AG09319 (cell line): Measurements from ENCODE around the gene MCF2L.

Experiments
- DNase-seq: peaks from one replicate; pipeline ENCODE4 v3.0.0-alpha.2; 2010; ENCODE audit warnings: low read depth; ENCODE audit errors: extremely low read depth
- TF ChIP-seq, protein P1 (sequence below): IDR thresholded peaks from 2 replicates; pipeline ENCODE4 v1.5.1; 2011; ENCODE audit warnings: low read depth, mild to moderate bottlenecking, inconsistent platforms, low read length, moderate library complexity

Gene MCF2L

GRCh38 chr13:112951674-112952371 lies 17.2 kb upstream of the MCF2L start:
- DNase-seq = no peak

DNA sequence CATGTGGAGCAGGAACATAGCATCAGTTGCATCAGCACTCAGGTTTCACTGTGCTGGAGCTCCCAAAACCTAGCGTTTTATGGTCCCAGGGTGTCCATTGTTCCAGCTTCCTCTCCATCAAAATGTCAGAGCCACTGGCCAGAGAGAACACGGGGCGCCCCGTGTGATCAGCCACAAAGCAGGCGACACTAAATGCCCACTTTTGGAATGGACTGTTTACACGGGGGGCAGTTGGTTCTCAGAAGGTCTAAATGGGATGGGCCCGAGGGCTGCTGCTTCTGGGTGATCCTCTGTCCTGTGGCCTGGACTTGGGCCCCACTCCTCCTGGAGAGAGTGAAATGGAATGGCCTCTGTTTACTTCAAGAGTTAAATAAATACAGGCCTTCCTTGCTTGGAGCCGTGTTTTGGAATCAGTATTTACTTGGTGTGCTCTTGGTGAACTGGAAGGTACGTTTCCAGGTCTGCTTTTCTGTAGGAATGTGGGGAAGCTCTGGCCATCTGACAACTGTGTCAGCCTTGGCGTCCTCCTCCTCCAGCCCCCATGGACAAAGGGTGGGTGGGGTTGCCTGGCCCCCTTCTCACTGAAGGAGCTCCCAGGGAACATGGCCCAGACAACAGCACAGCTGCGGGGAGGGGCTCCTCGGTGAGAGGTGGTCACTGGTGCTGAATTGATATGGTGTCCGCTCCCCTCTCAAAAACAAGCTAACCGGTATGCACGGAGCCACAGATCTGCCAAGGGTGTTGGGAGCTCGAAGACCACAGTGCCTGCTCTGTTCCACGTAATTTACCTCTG lies 16.1 kb upstream of the MCF2L start:
- DNase-seq = no peak
- TF ChIP-seq, protein P1, sequence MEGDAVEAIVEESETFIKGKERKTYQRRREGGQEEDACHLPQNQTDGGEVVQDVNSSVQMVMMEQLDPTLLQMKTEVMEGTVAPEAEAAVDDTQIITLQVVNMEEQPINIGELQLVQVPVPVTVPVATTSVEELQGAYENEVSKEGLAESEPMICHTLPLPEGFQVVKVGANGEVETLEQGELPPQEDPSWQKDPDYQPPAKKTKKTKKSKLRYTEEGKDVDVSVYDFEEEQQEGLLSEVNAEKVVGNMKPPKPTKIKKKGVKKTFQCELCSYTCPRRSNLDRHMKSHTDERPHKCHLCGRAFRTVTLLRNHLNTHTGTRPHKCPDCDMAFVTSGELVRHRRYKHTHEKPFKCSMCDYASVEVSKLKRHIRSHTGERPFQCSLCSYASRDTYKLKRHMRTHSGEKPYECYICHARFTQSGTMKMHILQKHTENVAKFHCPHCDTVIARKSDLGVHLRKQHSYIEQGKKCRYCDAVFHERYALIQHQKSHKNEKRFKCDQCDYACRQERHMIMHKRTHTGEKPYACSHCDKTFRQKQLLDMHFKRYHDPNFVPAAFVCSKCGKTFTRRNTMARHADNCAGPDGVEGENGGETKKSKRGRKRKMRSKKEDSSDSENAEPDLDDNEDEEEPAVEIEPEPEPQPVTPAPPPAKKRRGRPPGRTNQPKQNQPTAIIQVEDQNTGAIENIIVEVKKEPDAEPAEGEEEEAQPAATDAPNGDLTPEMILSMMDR = no peak

More at GRCh38 chr13:112951674-112952371, 17.2 kb upstream of the MCF2L start:
- TF ChIP-seq, protein P1 = no peak

DNA sequence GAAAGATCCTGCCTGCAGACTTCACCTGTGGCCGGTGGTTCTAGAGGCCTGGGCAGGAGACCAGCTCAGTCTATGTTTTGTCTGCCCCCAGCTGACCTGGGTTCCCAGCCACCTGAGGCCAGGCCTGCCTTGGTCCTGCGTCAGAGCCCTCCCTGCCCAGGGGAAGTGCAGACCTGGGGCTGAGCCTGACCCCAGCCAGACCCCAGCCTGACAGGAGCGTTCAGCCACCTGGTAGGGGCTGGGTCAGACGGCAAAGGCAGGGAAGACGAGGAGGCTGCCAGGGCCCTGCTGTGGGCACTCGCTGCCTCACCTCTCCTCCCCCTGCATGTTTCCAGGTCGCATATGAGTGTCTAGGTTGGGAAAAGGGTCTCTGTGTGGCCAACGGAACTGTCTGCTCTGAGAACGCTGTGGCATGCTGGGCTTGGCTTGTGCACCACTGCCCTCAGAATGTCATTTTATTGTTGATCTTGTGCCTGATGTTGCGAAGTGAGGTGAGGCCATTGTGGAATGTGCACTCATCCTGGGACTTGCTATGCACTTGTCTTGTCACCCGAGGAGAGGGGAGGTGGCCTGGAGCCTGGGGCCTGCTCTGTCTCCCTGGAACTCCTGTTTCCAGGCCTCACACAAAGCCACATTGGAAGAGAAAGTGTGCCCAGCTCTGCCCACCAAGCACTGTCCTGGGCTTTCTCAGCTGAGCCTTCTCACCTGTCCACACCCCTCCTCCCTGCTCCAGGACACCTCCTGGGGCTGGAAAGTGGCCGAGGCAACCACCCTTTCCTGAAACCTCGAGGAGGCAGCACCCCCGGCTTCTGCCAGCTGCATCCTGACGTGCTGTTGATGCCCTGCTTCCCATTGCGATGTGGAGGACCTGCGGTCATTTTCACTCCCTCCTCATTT lies 15.2 kb upstream of the MCF2L start:
- no peak for DNase-seq
- TF ChIP-seq, protein P1 = no peak

- DNase-seq = no peak
These were observed 14.3 kb upstream of the MCF2L start for GRCh38 chr13:112954488-112955270.

DNA sequence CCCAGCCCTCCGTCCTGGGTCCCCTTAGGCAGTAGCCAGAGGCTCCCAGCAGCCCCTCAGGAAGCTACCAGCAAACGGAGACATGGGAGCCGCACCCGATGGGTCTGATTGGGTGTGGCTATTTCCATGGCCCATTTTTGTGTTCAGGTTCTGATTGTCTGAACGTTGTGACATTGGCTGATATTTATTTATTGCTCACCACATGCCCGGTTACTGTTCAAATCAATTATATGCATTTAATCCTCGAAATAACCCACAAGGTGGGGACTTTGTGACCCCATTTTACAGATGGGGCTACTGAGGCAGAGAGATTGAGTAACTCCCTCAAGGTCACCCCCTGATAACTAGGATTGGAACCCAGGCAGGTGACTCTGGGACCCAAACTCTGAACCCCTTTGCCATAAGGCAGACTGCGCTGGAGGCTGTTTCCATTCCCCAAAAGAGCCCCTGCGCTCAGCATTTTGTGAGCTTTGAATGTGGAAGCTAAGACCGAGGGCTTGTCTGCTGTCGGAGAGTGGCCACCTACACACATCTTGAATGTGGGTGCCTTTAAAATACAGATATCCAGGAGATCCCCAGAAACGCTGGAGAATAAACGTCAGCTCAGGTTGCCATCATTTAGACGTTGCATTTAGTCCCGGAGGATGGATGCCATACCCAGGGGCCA lies 13.6 kb upstream of the MCF2L start:
- TF ChIP-seq, protein P1 = no peak

More at GRCh38 chr13:112954488-112955270, 14.3 kb upstream of the MCF2L start:
- TF ChIP-seq, protein P1 = no peak

DNA sequence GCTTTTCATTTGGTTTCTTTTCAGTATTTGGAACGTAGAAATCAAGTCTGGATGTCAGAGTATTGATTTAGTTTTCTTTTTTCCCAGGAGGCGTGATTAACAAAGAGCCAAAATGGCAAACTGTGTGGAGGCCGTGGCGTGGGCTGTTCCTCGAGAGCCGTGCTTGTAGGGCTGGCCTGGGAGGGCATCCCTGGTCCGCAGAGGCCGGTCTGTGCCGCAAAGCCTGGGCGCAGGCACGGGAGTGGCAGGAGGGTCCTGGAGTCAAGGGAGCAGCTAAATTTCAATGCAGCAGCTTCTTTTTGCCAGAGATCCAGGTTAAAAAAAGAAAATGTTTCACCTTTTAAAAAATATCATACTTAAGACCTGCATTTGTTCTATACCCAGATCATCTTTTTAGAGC lies 13.1 kb upstream of the MCF2L start:
- TF ChIP-seq, protein P1 = no peak
- DNase-seq = no peak

More for the DNA sequence above, 13.6 kb upstream of the MCF2L start:
- no peak for DNase-seq
